ENCODE data around the gene MEGF8. TPM values are rescaled to one million over a fixed set of nuclear protein-coding genes. Genes with fewer than 3 reads are reported as not detected.

Gene MEGF8
- total and polyA plus RNA-seq, 9 of the 15 experiments (the other 6 are each of a cell fraction or from before 2014, with no cell fraction given): 0.28 to 13.1 (median 3.0) TPM

DNA sequence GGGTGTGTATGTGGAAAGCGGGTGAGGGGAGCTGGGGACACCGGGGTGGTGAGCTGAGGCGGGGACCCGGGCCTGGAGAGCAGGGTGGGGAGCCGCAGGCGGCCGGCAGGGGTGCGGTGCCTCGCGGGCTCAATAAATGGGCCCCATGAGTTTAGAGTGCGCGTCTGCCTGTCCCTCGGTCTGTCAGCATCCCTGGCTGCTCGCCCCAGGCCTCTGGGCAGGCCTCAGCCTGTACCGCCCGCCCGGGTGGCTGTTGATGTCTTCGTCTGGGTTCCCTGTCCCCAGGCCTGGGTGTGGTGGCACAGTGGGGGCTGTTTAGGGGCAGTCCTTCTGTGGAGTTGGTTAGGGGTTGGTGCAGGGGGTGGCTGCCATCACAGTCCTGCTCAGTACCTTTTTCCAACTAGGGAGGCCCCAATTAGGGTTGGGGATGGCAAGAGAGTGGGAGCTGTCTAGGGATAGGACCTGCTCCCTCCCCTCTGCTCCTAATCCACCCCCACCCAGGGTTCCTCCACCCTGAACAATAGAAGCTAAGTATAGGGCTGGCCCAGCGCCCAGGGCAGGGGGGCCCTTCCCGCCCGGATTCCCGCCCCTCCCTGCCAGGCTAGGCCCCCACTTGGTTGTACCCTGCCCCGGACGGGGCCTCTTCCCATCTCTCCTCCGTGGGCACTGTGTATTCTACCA lies 44.1 kb upstream of the MEGF8 start:
- Histone ChIP-seq H3K9ac (ENCODE audit: insufficient read depth in 1 of 2, low read depth in 2 of 2, low read length in 2 of 2) (peak overlapping the region; percentile 53 to 90), H3K27ac (ENCODE audit: extremely low read depth, low read depth, low read length) (peak overlapping the region; percentile 79), H4K20me1 (replicated peaks; ENCODE audit: control insufficient read depth, insufficient read depth, low read length) (0 out of 2 replicates have a peak, but pooled peaks cover 8% of the 10 kb centered on the region), H3K4me2 (ENCODE audit: insufficient read depth, low read length) (peak overlapping the region; percentile 97), H3K9me3 (replicated peaks; ENCODE audit: control insufficient read depth, insufficient read depth, low read depth, low read length) (no peaks in the 10 kb centered on the region), H3K9me1 (ENCODE audit: control insufficient read depth, insufficient read depth, low read length) (no peaks in the 10 kb centered on the region), H3K36me3 (ENCODE audit: control insufficient read depth, insufficient read depth, low read length) (peaks cover 10% of the 10 kb centered on the region; the same call in 2 of the 3 replicates), H3K79me2 (ENCODE audit: control insufficient read depth, insufficient read depth, low read length) (peaks cover 65% of the 10 kb centered on the region), H3K4me3 (peak overlapping the region; percentile 93), H3K27me3 (ENCODE audit: control insufficient read depth in 2 of 2, insufficient read depth in 2 of 2, low read length in 2 of 2) (no peaks in the 10 kb centered on the region; a peak in 1 of 5 replicates), H2AFZ (ENCODE audit: low read depth, low read length) (peak overlapping the region; percentile 21; the same call in 1 of the 2 replicates), H3K4me1 (replicated peaks in 1 of 2; ENCODE audit: control insufficient read depth in 2 of 2, insufficient read depth in 2 of 2, low read length in 2 of 2) (peaks cover 48 to 75% of the 10 kb centered on the region in 2 experiments)
- BruUV-seq (replicated peaks): no TSS peak
- in situ Hi-C loops (cut with MboI): no loop called here
- ChIA-PET POLR2A (interaction anchor here (0.5 to 3.6 kb wide), 4 partner anchors 11 to 782 kb away, joined by 3 to 16 read pairs (median 10); partner anchors contain the start of gene CIC), CTCF (ENCODE audit: low intra/inter-chr PET ratio) (interaction anchor here (2.4 kb wide), 1 partner anchor 36 kb away, joined by 24 read pairs; no protein-coding TSS in a partner anchor)
- intact Hi-C loops (cut with micrococcal nuclease): no loop called here
- FAIRE-seq (no peak), ATAC-seq (peak; percentile 16), DNase-seq (ENCODE audit: extremely low read depth in 1 of 4, low spot score in 3 of 4) (peak; percentile 20 to 67 (median 32))
- WGBS (ENCODE audit: insufficient coverage, low coverage, missing lambda C conversion rate): 2% methylated on average over 13 of the region's 25 CpGs
- TF ChIP-seq, protein P1, sequence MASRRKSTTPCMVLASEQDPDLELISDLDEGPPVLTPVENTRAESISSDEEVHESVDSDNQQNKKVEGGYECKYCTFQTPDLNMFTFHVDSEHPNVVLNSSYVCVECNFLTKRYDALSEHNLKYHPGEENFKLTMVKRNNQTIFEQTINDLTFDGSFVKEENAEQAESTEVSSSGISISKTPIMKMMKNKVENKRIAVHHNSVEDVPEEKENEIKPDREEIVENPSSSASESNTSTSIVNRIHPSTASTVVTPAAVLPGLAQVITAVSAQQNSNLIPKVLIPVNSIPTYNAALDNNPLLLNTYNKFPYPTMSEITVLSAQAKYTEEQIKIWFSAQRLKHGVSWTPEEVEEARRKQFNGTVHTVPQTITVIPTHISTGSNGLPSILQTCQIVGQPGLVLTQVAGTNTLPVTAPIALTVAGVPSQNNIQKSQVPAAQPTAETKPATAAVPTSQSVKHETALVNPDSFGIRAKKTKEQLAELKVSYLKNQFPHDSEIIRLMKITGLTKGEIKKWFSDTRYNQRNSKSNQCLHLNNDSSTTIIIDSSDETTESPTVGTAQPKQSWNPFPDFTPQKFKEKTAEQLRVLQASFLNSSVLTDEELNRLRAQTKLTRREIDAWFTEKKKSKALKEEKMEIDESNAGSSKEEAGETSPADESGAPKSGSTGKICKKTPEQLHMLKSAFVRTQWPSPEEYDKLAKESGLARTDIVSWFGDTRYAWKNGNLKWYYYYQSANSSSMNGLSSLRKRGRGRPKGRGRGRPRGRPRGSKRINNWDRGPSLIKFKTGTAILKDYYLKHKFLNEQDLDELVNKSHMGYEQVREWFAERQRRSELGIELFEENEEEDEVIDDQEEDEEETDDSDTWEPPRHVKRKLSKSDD (conservative IDR thresholded peaks at IDR 0.05; ENCODE audit: low read length): no peak
- TF ChIP-seq PRPF4 (IDR thresholded peaks at IDR 0.05; ENCODE audit: insufficient read depth, low read depth, low read length, poor library complexity, severe bottlenecking) (no peak), SMARCA5 (IDR thresholded peaks at IDR 0.05) (no peak), ZC3H4 (CRISPR knock-in tag; IDR thresholded peaks at IDR 0.05; ENCODE audit: borderline replicate concordance) (0 out of 2 replicates have a peak, but pooled peaks have one; percentile 38), HDAC6 (IDR thresholded peaks at IDR 0.05; ENCODE audit: low read depth, low read length) (no peak), HEY1 (CRISPR knock-in tag; IDR thresholded peaks at IDR 0.05; ENCODE audit: borderline replicate concordance) (no peak), SOX6 (IDR thresholded peaks at IDR 0.05) (no peak), ZNF507 (tag; conservative IDR thresholded peaks at IDR 0.05) (no peak), HDAC1 (IDR thresholded peaks at IDR 0.05) (no peak), C11orf30 (IDR thresholded peaks at IDR 0.05; ENCODE audit: low read depth) (no peak), JUN (IDR thresholded peaks at IDR 0.05; ENCODE audit: borderline replicate concordance, low read depth, low read length) (no peak), JUN (CRISPR knock-in tag; IDR thresholded peaks at IDR 0.05; ENCODE audit: borderline replicate concordance) (no peak), ZNF586 (CRISPR knock-in tag; conservative IDR thresholded peaks at IDR 0.05) (no peak), GTF2A2 (tag; IDR thresholded peaks at IDR 0.05) (no peak), MBD2 (IDR thresholded peaks at IDR 0.05; ENCODE audit: borderline replicate concordance, low read depth) (0 out of 2 replicates have a peak, but pooled peaks have one; percentile 15)
- TF ChIP-seq, protein P2, sequence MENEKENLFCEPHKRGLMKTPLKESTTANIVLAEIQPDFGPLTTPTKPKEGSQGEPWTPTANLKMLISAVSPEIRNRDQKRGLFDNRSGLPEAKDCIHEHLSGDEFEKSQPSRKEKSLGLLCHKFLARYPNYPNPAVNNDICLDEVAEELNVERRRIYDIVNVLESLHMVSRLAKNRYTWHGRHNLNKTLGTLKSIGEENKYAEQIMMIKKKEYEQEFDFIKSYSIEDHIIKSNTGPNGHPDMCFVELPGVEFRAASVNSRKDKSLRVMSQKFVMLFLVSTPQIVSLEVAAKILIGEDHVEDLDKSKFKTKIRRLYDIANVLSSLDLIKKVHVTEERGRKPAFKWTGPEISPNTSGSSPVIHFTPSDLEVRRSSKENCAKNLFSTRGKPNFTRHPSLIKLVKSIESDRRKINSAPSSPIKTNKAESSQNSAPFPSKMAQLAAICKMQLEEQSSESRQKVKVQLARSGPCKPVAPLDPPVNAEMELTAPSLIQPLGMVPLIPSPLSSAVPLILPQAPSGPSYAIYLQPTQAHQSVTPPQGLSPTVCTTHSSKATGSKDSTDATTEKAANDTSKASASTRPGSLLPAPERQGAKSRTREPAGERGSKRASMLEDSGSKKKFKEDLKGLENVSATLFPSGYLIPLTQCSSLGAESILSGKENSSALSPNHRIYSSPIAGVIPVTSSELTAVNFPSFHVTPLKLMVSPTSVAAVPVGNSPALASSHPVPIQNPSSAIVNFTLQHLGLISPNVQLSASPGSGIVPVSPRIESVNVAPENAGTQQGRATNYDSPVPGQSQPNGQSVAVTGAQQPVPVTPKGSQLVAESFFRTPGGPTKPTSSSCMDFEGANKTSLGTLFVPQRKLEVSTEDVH (IDR thresholded peaks at IDR 0.05; ENCODE audit: low read depth, partially characterized antibody): no peak

Data from K562 (cell line).